ENCODE measurements around the gene KCNJ6. TPM values are rescaled to one million over a fixed set of nuclear protein-coding genes. Genes with fewer than 3 reads are reported as not detected.

KCNJ6 gene
- total and polyA plus RNA-seq, 9 of the 15 experiments (the other 6 are each of a cell fraction or from before 2014, with no cell fraction given), result 0.06 to 0.21 (median 0.13) TPM; not detected in 1

GRCh38 chr21:37878946-37879660, 37.2 kb downstream of the KCNJ6 start:
- intact Hi-C loops (cut with micrococcal nuclease) (no loop called here), in situ Hi-C loops (cut with MboI) (no loop called here)
- DNase-seq (ENCODE audit: extremely low read depth in 1 of 4, low spot score in 3 of 4), result peak; percentile 20 to 37 (median 33)
- Histone ChIP-seq H3K36me3 (ENCODE audit: control insufficient read depth, insufficient read depth, low read length) (no peaks in the 10 kb centered on the region), H3K27me3 (ENCODE audit: control insufficient read depth in 2 of 2, insufficient read depth in 2 of 2, low read length in 2 of 2) (peaks cover 0 to 16% of the 10 kb centered on the region in 2 experiments; a peak in 2 of 5 replicates), H2AFZ (ENCODE audit: low read depth, low read length) (no peak overlapping the region), H3K4me3 (no peak overlapping the region), H4K20me1 (replicated peaks; ENCODE audit: control insufficient read depth, insufficient read depth, low read length) (no peaks in the 10 kb centered on the region), H3K27ac (ENCODE audit: extremely low read depth, low read depth, low read length) (no peak overlapping the region), H3K4me1 (replicated peaks in 1 of 2; ENCODE audit: control insufficient read depth in 2 of 2, insufficient read depth in 2 of 2, low read length in 2 of 2) (no peaks in the 10 kb centered on the region), H3K9me3 (replicated peaks; ENCODE audit: control insufficient read depth, insufficient read depth, low read depth, low read length) (no peaks in the 10 kb centered on the region), H3K4me2 (ENCODE audit: insufficient read depth, low read length) (no peak overlapping the region), H3K9ac (ENCODE audit: insufficient read depth in 1 of 2, low read depth in 2 of 2, low read length in 2 of 2) (no peak overlapping the region), H3K9me1 (ENCODE audit: control insufficient read depth, insufficient read depth, low read length) (no peaks in the 10 kb centered on the region), H3K79me2 (ENCODE audit: control insufficient read depth, insufficient read depth, low read length) (no peaks in the 10 kb centered on the region)
- BruUV-seq (replicated peaks), result no TSS peak
- ChIA-PET POLR2A (interaction anchor here (0.7 to 1.1 kb wide), 2 partner anchors 10 to 23 kb away, joined by 3 read pairs; no protein-coding TSS in a partner anchor), CTCF (ENCODE audit: low intra/inter-chr PET ratio) (no interaction called here)
- no peak for FAIRE-seq
- WGBS (ENCODE audit: insufficient coverage, low coverage, missing lambda C conversion rate), result under 1% methylated on average over 7 of the region's 7 CpGs
- peak; percentile 49 for ATAC-seq
- TF ChIP-seq CBFA2T3 (IDR thresholded peaks at IDR 0.05), result 0 out of 2 replicates have a peak, but pooled peaks have one; percentile 6
- TF ChIP-seq ZNF280A (IDR thresholded peaks at IDR 0.05; ENCODE audit: low read depth, partially characterized antibody), result no peak
- TF ChIP-seq, protein P1, sequence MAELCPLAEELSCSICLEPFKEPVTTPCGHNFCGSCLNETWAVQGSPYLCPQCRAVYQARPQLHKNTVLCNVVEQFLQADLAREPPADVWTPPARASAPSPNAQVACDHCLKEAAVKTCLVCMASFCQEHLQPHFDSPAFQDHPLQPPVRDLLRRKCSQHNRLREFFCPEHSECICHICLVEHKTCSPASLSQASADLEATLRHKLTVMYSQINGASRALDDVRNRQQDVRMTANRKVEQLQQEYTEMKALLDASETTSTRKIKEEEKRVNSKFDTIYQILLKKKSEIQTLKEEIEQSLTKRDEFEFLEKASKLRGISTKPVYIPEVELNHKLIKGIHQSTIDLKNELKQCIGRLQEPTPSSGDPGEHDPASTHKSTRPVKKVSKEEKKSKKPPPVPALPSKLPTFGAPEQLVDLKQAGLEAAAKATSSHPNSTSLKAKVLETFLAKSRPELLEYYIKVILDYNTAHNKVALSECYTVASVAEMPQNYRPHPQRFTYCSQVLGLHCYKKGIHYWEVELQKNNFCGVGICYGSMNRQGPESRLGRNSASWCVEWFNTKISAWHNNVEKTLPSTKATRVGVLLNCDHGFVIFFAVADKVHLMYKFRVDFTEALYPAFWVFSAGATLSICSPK (IDR thresholded peaks at IDR 0.05; ENCODE audit: borderline replicate concordance), result no peak
- no peak for TF ChIP-seq HIVEP1 (CRISPR knock-in tag; IDR thresholded peaks at IDR 0.05)
- no peak for TF ChIP-seq SIRT6 (IDR thresholded peaks at IDR 0.05; ENCODE audit: low read depth, low read length)
- TF ChIP-seq RAD51 (IDR thresholded peaks at IDR 0.05; ENCODE audit: borderline replicate concordance, low read depth), result no peak
- TF ChIP-seq SLC30A9 (CRISPR knock-in tag; IDR thresholded peaks at IDR 0.05), result no peak
- TF ChIP-seq RBM22 (IDR thresholded peaks at IDR 0.05; ENCODE audit: low read depth, low read length, poor library complexity, severe bottlenecking), result no peak
- TF ChIP-seq FOXJ3 (CRISPR knock-in tag; IDR thresholded peaks at IDR 0.05), result no peak
- TF ChIP-seq BRD9 (IDR thresholded peaks at IDR 0.05; ENCODE audit: low read depth, partially characterized antibody), result no peak
- no peak for TF ChIP-seq ZNF140 (CRISPR knock-in tag; IDR thresholded peaks at IDR 0.05)
- TF ChIP-seq SIX5 (IDR thresholded peaks at IDR 0.05; ENCODE audit: borderline replicate concordance in 1 of 2, insufficient read depth in 1 of 2, low read depth in 1 of 2, low read length in 2 of 2), result no peak
- TF ChIP-seq SAP30 (IDR thresholded peaks at IDR 0.05; ENCODE audit: borderline replicate concordance, insufficient read depth, low read depth, low read length, poor library complexity, severe bottlenecking), result no peak
- no peak for TF ChIP-seq ZNF41 (CRISPR knock-in tag; conservative IDR thresholded peaks at IDR 0.05)
- no peak for TF ChIP-seq XRCC4 (IDR thresholded peaks at IDR 0.05; ENCODE audit: extremely low read depth, insufficient read depth, insufficient read length)
- no peak for TF ChIP-seq SP1 (CRISPR knock-in tag; IDR thresholded peaks at IDR 0.05)
- no peak for TF ChIP-seq ZNF12 (CRISPR knock-in tag; IDR thresholded peaks at IDR 0.05)
- no peak for TF ChIP-seq ZBTB34 (CRISPR knock-in tag; IDR thresholded peaks at IDR 0.05)

Measured in K562 (cell line).